HepG2 (cell line): ENCODE measurements around the gene MTMR4. TPM values are rescaled to one million over a fixed set of nuclear protein-coding genes. Genes with fewer than 3 reads are reported as not detected.

Experiments
- ATAC-seq: fragments of 200-7000 bp; cut with Tn5 transposase; 3 replicates; pipeline ENCODE4 v1.9.1; 2020; ENCODE audit warnings: mild to moderate bottlenecking, moderate library complexity
- BruUV-seq: library from RNA; stranded (reverse); fragments of 400-500 nt; replicated peaks from 2 replicates; lab custom pipeline; 2021; lab: Mats Ljungman, UMichigan
- CTCF ChIA-PET: fragments of 300-600 bp; formaldehyde crosslinking; extraction: SDS; loops from one replicate; lab custom pipeline; 2021; ENCODE audit warnings: low total read pairs, inconsistent platforms, low intra/inter-chr PET ratio; lab: Yijun Ruan, JAX
- POLR2A ChIA-PET: fragments of 350-600 bp; sonication (Branson Sonifier 250); formaldehyde crosslinking; loops from one replicate; lab custom pipeline; 2020; ENCODE audit warnings: antibody characterized with exemption, inconsistent platforms; lab: Yijun Ruan, JAX
- DNase-seq: peaks from one replicate; pipeline ENCODE4 v3.0.0-alpha.2; 2015; ENCODE audit warnings: low spot score
- FAIRE-seq: peaks from 3 replicates; lab custom pipeline; 2011; peaks lifted over from hg19 to GRCh38; lab: Jason Lieb, UNC
- H2AFZ ChIP-seq: one replicate; pipeline ENCODE4 v1.6.1; 2011; ENCODE audit warnings: low read length, inconsistent platforms
- H3K27ac ChIP-seq: fragments of 300-600 bp; 3 replicates; pipeline ENCODE4 v1.8.0; 2011; ENCODE audit warnings: mixed run types, mild to moderate bottlenecking, mixed read lengths, low read length, inconsistent platforms; ENCODE audit not compliant: insufficient read depth; ENCODE audit errors: extremely low read length
- H3K27me3 ChIP-seq, 2 experiments: fragments of 200-600 bp in 1 of 2; 2 replicates in 1 of 2; 3 replicates in 1 of 2; pipeline versions ENCODE4 v1.6.0 to v1.8.0; 2011; ENCODE audit warnings: low read length in 2 of 2, mild to moderate bottlenecking in 2 of 2, moderate library complexity in 2 of 2, inconsistent platforms in 1 of 2; ENCODE audit not compliant: insufficient read depth in 2 of 2, control insufficient read depth in 1 of 2
- H3K36me3 ChIP-seq, 2 experiments: fragments of 200-600 bp in 1 of 2; replicated peaks in 1 of 2; 2 replicates in 1 of 2; 3 replicates in 1 of 2; pipeline versions ENCODE4 v1.5.1 to v1.8.0; 2011; ENCODE audit warnings: low read length in 2 of 2, inconsistent platforms in 1 of 2; ENCODE audit not compliant: insufficient read depth in 2 of 2, control insufficient read depth in 1 of 2
- H3K4me1 ChIP-seq: 2 replicates; pipeline ENCODE4 v1.5.1; 2012; ENCODE audit warnings: low read length, inconsistent platforms; ENCODE audit not compliant: insufficient read depth
- H3K4me2 ChIP-seq: 2 replicates; pipeline ENCODE4 v1.6.0; 2011; ENCODE audit warnings: low read depth, low read length, inconsistent platforms
- H3K4me3 ChIP-seq, 3 experiments: fragments of 200-600 bp in 1 of 3; sonication (generic), shearing (Covaris generic) in 1 of 3; replicated peaks in 1 of 3; 2 replicates each; pipeline ENCODE4 v1.5.1; 2011 to 2016; ENCODE audit warnings: low read length in 3 of 3, inconsistent platforms in 2 of 3, low read depth in 2 of 3, mild to moderate bottlenecking in 2 of 3, control low read depth in 1 of 3, mixed read lengths in 1 of 3; ENCODE audit not compliant: insufficient read depth in 1 of 3
- H3K79me2 ChIP-seq: one replicate; pipeline ENCODE4 v1.6.1; 2011; ENCODE audit warnings: low read length, inconsistent platforms; ENCODE audit not compliant: insufficient read depth
- H3K9ac ChIP-seq: 2 replicates; pipeline ENCODE4 v1.6.0; 2011; ENCODE audit warnings: mild to moderate bottlenecking, low read depth, low read length, inconsistent platforms; ENCODE audit not compliant: insufficient read depth
- H3K9me3 ChIP-seq: 2 replicates; pipeline ENCODE4 v1.5.1; 2012; ENCODE audit warnings: mild to moderate bottlenecking, low read length
- H4K20me1 ChIP-seq: 2 replicates; pipeline ENCODE4 v1.6.0; 2011; ENCODE audit warnings: inconsistent platforms, mild to moderate bottlenecking, low read length, moderate library complexity; ENCODE audit not compliant: insufficient read depth
- TP53 ChIP-seq: sonication (generic); formaldehyde crosslinking; conservative IDR thresholded peaks from 2 replicates; pipeline ENCODE4 v1.4.0; 2020; ENCODE audit warnings: missing genetic modification reagents
- ZC3H4 ChIP-seq: sonication (generic); formaldehyde crosslinking; IDR thresholded peaks from 2 replicates; pipeline ENCODE4 v1.4.0; 2020; ENCODE audit warnings: missing genetic modification reagents, borderline replicate concordance
- ZNF205 ChIP-seq: IDR thresholded peaks from 2 replicates; pipeline ENCODE4 v1.6.1; 2018; ENCODE audit warnings: missing biosample characterization, missing genetic modification reagents
- ZNF501 ChIP-seq: sonication (generic); formaldehyde crosslinking; IDR thresholded peaks from 2 replicates; pipeline ENCODE4 v1.5.1; 2020; ENCODE audit warnings: mild to moderate bottlenecking, moderate library complexity, missing genetic modification reagents
- ZZZ3 ChIP-seq: sonication (generic); formaldehyde crosslinking; IDR thresholded peaks from 2 replicates; pipeline ENCODE4 v1.4.0; 2020; ENCODE audit warnings: missing genetic modification reagents, mild to moderate bottlenecking, borderline replicate concordance
- WGBS: methylation state at CpG from one replicate; pipeline ENCODE4 v1.1.6; 2017; ENCODE audit warnings: low lambda C conversion rate; 5-methylcytosine and 5-hydroxymethylcytosine counted together
- in situ Hi-C: cut with HindIII; loops from 2 replicates; pipeline ENCODE4 v1.10.0; 2017; ENCODE audit warnings: low pct_unique_long_range_greater_than_20kb; ENCODE audit not compliant: extremely low pct_ligation_motif_present
- intact Hi-C: fragments of 100-400 bp; cut with micrococcal nuclease; formaldehyde crosslinking; loops from one replicate; pipeline ENCODE4 v1.10.0; 2022; ENCODE audit not compliant: unreplicated experiment
- polyA plus RNA-seq, 8 experiments: library from polyadenylated mRNA; depleted of rRNA in 3 of 8; stranded (reverse) in 7 of 8; unstranded in 1 of 8; fragments of >200 nt; fragmentation: Illumina TruSeq in 4 of 8; extraction: Trizol in 4 of 8; gene quantifications; 2 replicates each; pipeline versions ENCODE4 v1.2.1 to v1.2.3, GENCODE V29; 2011 to 2016; ENCODE audit warnings: low read depth in 4 of 8, missing spikeins in 1 of 8, mixed read lengths in 1 of 8; ENCODE audit not compliant: insufficient read depth in 1 of 8
- total RNA-seq, 5 experiments: library from RNA; depleted of rRNA; stranded (reverse); fragments of >200 nt; fragmentation: Illumina TruSeq; extraction: Trizol; gene quantifications; 2 replicates each; pipeline ENCODE4 v1.2.3, GENCODE V29; 2016; ENCODE audit warnings: low read depth in 1 of 5
- TF ChIP-seq, protein P1 (sequence below): sonication (generic); formaldehyde crosslinking; IDR thresholded peaks from 2 replicates; pipeline ENCODE4 v1.4.0; 2020; ENCODE audit warnings: missing genetic modification reagents
- TF ChIP-seq, protein P2 (sequence below): sonication (generic); formaldehyde crosslinking; IDR thresholded peaks from 2 replicates; pipeline ENCODE4 v1.5.0; 2020; ENCODE audit warnings: mild to moderate bottlenecking, missing genetic modification reagents, borderline replicate concordance

MTMR4 gene
- total and polyA plus RNA-seq, 2 of the 13 experiments (the other 11 are each of a cell fraction or from before 2014, with no cell fraction given), result 62.5 to 65.1 TPM

DNA sequence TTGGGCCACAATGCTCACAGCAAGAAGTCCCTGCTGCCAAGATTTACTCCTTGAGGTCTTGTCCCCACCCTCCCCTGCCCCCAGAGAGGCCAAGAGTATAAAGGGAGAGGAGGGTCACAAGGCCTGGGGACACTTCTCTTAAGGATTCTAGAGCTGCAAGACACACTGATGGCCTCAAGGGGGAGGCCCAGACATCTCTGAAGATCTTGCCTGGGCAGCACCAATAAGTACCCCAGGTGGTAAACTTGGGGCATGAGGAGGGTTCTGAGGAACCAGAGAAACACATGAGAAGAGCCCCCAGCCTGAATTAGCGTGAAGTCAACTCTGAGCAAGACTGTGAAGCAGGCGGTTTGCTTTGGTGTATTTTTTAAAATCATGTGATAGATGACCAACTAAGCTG, 26.8 kb upstream of the MTMR4 start:
- ChIA-PET CTCF (no interaction called here), POLR2A (interaction anchor here (1.4 kb wide), 1 partner anchor 90 kb away, joined by 3 read pairs; no protein-coding TSS in a partner anchor)
- ATAC-seq (peak; percentile 51), DNase-seq (no peak), FAIRE-seq (no peak)
- Histone ChIP-seq H2AFZ (no peak overlapping the region), H3K36me3 (no peaks in the 10 kb centered on the region), H3K9ac (no peak overlapping the region), H3K4me3 (no peak overlapping the region), H3K27me3 (peaks cover 0 to 27% of the 10 kb centered on the region in 2 experiments; a peak in 3 of 5 replicates), H3K4me2 (no peak overlapping the region), H3K79me2 (no peaks in the 10 kb centered on the region), H4K20me1 (no peaks in the 10 kb centered on the region), H3K27ac (no peak overlapping the region), H3K9me3 (no peaks in the 10 kb centered on the region), H3K4me1 (peaks cover 10% of the 10 kb centered on the region)
- intact Hi-C loops (no loop called here), in situ Hi-C loops (no loop called here)
- no TSS peak for BruUV-seq
- 22% methylated on average over 2 of the region's 2 CpGs for WGBS
- TF ChIP-seq ZNF501 (CRISPR knock-in tag) (no peak), ZZZ3 (CRISPR knock-in tag) (no peak), TP53 (no peak), ZC3H4 (CRISPR knock-in tag) (no peak), ZNF205 (CRISPR knock-in tag) (no peak)
- TF ChIP-seq, protein P1, sequence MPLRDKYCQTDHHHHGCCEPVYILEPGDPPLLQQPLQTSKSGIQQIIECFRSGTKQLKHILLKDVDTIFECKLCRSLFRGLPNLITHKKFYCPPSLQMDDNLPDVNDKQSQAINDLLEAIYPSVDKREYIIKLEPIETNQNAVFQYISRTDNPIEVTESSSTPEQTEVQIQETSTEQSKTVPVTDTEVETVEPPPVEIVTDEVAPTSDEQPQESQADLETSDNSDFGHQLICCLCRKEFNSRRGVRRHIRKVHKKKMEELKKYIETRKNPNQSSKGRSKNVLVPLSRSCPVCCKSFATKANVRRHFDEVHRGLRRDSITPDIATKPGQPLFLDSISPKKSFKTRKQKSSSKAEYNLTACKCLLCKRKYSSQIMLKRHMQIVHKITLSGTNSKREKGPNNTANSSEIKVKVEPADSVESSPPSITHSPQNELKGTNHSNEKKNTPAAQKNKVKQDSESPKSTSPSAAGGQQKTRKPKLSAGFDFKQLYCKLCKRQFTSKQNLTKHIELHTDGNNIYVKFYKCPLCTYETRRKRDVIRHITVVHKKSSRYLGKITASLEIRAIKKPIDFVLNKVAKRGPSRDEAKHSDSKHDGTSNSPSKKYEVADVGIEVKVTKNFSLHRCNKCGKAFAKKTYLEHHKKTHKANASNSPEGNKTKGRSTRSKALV (CRISPR knock-in tag), result no peak
- TF ChIP-seq, protein P2, sequence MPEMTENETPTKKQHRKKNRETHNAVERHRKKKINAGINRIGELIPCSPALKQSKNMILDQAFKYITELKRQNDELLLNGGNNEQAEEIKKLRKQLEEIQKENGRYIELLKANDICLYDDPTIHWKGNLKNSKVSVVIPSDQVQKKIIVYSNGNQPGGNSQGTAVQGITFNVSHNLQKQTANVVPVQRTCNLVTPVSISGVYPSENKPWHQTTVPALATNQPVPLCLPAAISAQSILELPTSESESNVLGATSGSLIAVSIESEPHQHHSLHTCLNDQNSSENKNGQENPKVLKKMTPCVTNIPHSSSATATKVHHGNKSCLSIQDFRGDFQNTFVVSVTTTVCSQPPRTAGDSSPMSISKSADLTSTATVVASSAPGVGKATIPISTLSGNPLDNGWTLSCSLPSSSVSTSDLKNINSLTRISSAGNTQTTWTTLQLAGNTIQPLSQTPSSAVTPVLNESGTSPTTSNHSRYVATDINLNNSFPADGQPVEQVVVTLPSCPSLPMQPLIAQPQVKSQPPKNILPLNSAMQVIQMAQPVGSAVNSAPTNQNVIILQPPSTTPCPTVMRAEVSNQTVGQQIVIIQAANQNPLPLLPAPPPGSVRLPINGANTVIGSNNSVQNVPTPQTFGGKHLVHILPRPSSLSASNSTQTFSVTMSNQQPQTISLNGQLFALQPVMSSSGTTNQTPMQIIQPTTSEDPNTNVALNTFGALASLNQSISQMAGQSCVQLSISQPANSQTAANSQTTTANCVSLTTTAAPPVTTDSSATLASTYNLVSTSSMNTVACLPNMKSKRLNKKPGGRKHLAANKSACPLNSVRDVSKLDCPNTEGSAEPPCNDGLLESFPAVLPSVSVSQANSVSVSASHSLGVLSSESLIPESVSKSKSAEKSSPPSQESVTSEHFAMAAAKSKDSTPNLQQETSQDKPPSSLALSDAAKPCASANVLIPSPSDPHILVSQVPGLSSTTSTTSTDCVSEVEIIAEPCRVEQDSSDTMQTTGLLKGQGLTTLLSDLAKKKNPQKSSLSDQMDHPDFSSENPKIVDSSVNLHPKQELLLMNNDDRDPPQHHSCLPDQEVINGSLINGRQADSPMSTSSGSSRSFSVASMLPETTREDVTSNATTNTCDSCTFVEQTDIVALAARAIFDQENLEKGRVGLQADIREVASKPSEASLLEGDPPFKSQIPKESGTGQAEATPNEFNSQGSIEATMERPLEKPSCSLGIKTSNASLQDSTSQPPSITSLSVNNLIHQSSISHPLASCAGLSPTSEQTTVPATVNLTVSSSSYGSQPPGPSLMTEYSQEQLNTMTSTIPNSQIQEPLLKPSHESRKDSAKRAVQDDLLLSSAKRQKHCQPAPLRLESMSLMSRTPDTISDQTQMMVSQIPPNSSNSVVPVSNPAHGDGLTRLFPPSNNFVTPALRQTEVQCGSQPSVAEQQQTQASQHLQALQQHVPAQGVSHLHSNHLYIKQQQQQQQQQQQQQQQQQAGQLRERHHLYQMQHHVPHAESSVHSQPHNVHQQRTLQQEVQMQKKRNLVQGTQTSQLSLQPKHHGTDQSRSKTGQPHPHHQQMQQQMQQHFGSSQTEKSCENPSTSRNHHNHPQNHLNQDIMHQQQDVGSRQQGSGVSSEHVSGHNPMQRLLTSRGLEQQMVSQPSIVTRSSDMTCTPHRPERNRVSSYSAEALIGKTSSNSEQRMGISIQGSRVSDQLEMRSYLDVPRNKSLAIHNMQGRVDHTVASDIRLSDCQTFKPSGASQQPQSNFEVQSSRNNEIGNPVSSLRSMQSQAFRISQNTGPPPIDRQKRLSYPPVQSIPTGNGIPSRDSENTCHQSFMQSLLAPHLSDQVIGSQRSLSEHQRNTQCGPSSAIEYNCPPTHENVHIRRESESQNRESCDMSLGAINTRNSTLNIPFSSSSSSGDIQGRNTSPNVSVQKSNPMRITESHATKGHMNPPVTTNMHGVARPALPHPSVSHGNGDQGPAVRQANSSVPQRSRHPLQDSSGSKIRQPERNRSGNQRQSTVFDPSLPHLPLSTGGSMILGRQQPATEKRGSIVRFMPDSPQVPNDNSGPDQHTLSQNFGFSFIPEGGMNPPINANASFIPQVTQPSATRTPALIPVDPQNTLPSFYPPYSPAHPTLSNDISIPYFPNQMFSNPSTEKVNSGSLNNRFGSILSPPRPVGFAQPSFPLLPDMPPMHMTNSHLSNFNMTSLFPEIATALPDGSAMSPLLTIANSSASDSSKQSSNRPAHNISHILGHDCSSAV, result no peak
